GM19372 (cell line): Measurements from ENCODE around the gene SH3BP2.

Experiments
- ATAC-seq: cut with Tn5 transposase; IDR thresholded peaks from one replicate; pipeline ENCODE4 v1.9.1; 2021; ENCODE audit warnings: mild to moderate bottlenecking, low read depth, moderate library complexity; ENCODE audit not compliant: unreplicated experiment

The SH3BP2 gene

DNA sequence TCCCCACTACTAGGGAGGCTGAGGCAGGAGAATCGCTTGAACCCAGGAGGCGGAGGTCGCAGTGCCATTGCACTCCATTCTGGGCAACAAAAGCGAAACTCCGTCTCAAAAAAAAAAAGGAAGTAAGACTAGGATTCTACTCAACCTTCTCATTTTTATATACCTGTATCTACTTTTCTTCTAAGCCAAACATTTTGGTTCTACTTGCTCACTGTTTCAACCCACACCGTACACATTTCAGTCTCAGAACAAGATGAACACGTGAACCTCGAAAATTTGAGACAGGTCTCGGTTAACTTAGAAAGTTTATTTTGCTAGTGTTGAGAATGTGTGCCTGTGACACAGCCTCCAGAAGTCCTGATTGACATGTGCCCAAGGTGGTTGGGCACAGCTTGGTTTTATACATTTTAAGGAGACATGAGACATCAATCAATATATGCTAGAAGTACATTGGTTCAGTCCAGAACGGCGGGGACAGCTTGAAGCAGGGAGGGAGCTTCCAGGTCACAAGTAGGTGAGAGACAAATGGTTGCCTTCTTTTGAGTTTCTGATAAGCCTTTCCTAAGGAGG is 54.5 kb downstream of the SH3BP2 start:
- no peak for ATAC-seq

DNA sequence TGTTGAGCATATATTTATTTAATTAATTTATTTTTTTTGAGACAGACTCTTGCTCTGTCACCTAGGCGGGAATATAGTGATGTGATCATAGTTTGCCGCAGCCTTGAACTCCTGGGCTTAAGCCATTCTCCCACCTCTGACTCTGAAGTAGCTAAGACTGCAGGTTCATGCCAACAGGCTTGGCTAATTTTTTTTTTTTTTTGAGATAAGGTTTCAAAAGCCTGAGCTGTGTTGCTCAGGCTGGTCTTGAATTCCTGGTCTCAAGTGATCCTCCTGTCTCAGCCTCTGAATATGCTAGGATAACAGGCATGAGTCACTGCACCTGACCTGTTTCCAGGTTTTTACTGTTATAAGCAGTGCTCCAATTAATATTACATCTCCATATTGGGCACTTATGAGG is 55.6 kb downstream of the SH3BP2 start:
- no peak for ATAC-seq

DNA sequence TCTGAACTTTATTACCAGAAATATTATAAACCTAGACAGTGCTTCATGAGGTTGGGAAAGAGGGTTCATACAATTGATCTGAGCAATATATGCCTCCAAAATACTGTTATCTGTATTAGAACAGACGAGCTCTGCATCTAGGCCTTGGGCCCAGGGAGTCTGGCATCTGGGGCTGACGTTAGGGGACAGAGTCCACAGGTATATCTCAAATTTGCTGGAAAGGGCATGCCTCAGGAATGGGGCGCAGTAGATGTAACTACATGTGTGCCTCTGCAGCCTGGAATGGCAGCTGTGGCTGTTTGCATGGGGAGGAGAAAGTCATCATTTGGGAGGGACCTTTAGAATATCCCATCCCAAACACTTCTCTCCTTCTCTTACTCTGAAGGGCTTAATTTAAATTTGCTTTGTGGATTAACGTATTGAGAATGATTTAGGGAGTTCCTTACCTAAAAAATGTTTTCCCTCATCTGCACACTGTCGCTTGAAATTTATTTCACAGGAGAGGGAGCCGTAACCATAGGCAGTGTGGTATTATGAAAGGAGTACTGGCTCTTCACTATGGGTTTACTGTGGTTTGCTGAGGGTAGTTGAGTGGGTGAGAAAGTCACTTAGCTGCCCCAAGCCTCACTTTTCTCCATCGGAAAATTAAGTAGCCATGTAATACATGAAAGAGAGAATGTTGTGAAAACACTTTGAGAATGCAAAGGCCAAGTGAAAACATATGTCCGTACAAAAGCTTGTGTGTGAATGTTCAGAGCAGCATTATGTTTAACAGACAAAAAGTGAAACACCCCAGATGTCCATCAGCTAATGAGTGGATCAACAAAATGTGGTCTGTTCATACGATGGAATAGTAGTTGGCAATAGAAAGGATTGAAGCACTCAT is 56.6 kb downstream of the SH3BP2 start:
- ATAC-seq, result no peak

DNA sequence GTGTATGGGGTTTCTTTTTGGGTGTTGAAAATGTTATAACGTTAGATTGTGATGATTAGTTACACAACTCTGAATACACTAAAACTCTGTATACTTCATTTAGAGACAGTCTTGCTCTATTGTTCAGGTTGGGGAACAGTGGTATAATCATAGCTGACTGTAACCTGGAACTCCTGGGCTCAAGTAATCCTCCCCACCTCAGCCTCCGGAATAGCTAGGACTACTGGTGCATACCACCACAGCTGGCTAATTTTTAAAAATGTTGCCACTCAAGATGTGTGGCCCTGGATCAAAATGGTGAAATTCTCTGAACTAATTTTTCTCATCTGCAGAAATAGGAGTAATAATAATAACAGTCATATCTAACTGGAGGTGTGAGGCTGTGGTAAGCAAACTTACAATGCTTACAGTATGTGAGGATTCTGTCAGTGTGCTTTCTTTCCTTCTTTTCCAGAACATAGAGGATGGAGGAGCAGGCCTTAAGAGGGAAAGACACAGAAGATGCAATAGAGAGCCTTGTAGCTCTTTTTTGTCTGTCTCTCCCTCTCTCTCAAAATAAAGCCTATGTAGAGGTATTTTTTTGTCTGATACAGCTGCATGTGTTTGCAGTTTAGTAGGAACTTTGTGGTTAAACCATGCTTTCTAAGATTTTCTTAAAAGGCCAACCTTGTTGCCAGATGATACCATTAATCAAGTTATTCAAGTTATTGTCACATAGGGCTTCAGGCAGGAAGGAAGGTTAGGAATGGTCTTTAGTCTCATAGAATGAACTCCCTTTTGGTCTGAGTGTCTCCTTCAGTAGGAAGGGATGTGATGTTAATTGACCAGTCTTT is 58.3 kb downstream of the SH3BP2 start:
- no peak for ATAC-seq

DNA sequence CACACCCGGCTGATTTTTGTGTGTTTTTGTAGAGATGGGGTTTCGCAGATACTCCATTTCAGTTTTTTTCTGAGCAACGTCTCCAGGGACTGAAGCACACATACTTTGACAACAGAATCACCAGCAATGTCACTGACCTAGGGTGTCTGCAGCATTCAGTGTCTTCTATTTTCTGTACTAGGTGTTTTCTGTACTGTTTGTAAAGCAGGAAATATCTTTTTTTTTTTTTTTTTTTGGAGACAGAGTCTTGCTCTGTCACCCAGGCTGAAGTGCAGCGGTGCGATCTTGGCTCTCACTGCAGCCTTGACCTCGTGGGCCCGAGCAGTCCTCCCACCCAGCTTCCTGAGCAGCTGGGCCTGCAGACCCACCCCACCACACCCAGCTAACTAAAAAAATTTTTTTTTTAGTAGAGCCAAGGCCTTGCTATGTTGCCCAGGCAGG is 59.6 kb downstream of the SH3BP2 start:
- ATAC-seq, result peak; percentile 75

DNA sequence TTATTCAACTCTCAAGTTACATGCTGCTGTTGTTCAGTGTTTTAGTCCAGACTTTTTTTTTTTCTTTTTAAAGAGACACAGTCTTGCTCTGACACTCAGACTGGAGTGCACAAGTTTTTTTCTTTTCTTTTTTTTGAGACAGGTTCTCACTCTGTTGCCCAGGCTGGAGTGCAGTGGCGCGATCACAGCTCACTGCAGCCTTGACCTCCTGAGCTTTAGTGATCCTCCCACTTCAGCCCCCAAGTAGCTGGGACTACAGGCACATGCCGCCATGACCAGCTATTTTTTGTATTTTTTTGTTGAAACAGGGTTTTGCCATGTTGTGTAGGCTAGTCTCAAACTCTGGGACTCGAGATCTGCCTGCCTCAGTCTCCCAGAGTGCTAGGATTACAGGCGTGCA is 62.7 kb downstream of the SH3BP2 start:
- no peak for ATAC-seq

DNA sequence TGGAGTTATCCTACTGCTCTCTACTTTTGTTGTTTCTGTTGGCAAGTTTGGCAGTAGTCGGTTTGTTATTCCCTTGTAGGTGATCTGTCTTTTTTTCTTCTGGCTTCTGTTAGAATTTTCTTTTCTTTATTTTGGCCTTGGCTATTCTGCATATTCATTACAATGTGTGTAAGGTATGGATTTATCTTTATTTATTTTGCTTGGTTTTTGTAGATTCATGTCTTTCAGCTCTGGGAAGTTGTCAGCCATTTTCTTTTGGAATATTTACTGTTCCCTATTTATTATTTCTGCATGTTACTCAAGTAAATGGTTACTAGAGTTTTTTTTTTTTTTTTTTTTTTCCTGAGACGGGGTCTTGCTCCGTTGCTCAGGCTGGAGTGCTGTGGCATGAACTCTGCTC is 63.4 kb downstream of the SH3BP2 start:
- no peak for ATAC-seq

DNA sequence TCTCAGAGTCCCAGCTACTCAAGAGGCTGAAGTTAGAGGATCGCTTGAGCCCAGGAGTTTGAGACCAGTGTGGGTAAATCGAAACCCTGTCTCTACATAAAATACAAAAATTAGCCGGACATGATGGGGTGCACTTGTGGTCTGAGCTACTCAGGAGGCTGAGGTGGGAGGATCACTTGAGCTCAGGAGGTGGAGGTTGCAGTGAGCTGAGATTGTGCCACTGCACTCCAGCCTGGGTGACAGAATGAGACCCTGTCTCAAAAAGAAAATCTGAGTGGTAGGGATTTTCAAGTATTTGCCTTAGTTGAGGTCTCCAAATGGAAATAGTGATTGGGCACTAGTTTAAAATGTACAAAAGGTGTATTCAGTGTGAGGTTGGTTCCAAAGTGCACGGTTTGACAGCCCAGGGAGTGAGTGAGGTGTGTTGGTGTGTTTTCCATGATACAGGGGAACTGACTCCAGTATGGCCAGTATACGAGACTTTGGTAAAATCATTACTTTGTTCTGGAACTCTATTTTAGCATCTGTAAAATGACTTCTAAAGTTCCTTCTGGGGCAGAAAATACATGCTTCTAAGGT is 64.6 kb downstream of the SH3BP2 start:
- no peak for ATAC-seq

DNA sequence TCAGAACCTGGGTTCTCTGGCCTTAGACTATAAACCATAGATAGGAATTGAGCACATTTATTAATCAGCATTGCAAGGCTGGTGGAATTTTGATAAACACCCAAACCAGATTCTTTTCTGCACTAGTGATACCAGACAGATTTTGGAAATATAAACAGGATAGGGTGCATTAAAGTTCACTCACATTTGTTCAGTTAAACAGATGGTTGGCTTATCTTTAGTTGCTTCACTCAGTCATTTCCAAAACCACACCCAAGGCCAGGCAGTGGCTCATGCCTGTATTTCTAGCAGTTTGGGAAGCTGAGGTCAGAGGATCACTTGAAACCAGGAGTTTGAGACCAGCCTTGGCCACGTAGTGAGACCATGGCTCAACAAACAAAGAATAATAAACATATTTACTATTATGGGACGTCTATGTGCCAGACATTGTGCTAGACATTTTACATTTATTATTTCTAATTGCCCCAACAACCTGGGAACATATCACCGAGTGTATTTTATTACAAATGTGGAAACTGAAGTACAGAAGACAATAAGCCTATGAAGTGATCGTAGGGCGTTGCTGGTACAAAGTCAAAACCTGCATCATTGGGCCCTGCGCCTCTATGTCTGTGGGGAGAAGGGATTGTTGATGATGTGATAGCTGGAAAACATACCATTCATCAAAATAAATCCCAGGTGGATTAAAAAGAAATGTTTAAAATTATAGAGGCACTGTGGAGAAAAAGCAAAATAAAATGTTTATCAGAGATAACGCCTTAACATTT is 65.7 kb downstream of the SH3BP2 start:
- ATAC-seq, result no peak

DNA sequence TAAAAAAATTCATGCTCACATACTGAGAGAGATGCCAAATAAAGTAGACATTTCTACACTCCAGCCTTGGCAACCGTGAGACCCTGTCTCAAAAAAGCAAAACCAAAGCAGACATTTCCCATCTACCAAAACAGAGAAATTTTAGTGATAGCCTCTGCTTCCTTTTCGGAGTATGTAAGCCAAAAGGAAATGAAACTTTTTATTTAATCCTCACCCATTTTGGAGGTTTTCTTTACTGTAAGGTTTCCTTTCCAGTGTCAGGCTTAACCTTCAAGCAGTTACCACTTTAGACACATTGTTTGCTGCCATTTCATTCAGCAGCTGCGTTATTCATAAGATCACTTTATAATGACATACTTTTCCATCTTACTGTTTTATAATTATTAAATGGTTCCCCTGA is 66.6 kb downstream of the SH3BP2 start:
- ATAC-seq, result no peak

DNA sequence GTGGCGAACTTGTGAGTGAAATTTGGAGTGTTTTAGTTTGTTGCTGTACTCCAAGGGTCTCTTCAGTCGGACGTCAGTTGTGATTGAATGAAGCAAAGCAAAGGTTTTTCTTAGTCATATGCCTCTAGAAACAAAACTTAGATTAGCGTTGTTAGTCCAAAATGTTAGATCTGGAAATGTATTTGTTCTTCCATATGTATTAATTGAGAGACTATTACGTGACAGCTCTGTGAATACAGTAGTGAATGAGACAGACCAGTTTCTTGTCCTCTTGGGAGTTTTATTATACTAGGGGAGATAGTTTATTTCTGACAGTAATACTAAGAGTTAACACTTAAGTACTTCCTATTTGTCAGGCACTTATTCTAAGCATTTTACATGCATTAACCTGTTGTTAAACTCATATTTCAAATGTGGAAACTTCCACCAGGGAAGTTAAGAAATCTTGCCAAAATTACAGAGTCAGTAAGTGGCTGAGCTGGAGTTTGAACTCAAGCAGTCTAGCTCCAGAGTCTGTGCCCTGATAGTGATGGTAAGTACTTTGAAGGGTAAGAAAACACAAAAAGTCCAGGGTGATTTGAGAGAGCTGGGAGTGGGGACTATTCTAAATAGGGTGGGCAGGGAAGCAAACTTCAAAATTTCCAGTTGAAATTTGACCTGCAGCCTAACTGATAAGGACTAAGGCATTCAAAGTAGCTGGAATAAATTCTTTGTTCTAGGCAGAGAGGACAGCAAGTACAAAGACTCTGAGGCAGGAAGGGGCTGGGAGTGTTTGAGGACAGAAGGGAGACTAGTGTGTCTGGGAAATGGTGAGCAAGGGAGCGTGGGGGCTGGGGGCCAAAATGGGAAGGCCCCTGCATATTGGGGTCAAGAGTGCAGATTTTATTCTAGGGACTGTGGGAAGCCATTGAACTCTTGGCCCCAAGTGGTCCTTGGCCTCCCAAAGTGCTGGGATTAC is 67.8 kb downstream of the SH3BP2 start:
- no peak for ATAC-seq

DNA sequence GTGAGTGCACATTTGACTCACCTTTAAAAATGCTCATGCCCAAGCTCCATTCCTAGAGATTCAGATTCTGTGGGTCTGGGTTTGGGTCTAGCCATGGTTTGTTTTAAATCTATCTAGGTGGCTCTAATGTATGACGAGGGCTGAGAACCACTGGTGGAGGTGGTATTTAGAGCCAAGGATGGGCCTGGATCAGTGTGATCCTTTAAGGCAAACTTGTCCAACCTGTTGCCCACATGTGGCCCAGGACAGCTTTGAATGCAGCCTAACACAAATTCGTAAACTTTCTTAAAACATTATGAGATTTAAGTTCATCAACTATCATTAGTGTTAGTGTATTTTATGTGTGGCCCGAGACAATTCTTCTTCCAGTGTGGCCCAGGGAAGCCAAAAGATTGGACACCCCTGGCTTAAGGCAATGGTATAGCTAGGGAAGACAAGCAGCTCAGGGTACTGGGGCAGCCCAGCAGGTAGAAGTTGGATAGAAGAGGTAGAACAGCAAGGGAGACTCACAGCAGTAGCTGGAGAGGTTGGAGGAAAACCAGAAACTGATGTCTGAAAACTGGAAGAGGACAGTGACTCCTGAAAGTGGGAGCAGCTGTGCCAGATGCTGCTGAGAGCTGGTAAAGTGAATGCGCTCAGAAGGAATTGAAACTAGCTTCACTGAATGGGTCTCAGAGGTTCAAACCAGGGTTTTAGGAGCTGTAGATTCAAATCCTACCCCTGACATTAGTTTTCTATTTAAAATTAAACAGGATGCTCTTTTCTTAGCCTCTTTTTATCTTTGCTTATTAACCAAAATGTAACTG is 68.9 kb downstream of the SH3BP2 start:
- no peak for ATAC-seq

DNA sequence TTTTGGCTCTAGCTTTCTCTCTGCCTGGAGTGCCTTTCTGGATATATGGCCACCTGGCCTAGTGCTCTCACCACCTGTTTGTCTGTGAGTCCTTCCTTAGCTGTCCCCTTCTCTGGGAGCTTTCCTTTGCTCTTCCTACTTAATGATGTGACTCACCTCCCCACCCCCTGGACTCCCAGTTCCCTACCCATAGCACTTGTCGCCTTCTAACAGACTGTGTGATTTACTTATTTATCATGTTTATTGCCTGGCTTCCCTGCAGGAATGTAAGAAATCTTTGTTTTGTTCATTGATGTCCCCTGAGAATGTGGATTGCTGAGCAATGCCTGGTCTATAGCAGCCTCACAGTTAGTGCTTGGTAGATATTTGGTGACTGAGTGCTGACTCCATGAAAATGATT is 69.6 kb downstream of the SH3BP2 start:
- no peak for ATAC-seq

DNA sequence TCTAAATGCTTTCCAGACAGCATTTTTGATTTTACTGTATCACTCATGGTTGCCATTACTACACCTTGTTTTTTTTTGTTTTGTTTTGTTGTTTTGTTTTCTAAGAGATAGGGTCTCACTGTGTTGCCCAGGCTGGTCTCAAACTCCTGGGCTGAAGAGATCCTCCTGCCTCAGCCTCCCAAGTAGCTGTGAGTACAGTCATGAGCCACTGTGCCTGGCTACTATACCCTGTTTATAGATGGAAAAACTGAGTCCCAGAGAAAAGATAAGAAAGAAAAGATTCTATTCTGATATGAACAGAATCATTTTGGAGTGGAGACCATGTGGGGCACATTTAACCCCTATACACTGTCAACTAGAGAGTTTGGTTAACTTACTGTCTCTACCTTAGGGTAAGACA is 70.8 kb downstream of the SH3BP2 start:
- no peak for ATAC-seq

DNA sequence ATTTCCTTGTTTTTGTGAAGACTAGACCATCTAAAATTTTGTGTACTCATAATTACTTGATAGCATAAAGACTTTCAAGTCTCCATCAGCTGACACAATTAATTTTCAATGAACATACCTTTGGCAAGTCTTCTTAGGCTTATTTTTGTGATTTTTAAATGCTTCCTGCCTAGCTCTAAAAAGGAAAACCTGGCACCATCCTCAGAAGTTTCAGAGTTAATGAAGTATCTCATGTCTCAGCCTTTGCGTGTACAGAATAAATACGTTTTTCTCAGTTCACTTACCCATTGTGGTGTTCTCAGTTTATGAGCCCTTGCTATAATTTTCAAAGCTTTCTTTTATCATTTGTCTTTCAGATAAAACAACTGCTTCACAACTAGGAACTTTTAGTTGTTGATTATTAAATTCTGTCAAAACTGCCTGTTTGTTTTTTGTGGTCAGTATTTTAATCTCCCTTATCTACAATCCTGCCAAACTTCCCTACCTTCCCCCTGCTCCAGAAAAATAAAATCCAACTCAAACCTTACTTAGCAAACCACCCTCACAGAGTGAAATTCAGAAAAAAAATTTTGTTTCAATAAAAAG is 72.4 kb downstream of the SH3BP2 start:
- ATAC-seq, result no peak

DNA sequence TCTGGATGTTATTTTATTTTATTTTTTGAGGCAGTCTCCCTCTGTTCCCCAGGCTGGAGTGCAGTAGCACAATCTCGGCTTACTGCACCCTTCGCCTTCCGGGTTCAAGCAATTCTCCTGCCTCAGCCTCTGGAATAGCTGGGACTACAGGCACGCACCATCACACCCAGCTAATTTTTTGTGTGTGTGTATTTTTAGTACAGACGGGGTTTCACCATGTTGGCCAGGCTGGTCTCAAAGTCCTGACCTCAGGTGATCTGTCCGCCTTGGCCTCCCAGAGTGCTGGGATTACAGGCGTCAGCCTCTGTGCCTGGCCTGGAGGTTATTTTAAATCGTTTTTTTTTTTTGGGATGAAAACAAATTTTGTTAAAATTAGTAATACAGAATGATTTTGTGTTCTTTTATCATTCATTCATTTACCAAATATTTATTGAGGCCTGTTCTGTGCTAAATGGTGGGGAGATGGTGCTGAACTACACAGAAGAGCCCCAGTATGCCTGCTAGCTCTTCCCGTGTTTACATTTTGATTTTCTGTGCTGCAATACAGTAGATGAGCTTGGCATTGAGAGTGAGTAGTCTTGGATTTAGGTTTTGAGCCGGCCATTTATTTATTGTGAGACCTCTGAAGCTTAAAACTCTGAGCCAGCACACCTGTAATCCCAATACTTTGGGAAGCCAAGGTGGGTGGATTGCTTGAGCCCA is 73.4 kb downstream of the SH3BP2 start:
- ATAC-seq, result no peak

DNA sequence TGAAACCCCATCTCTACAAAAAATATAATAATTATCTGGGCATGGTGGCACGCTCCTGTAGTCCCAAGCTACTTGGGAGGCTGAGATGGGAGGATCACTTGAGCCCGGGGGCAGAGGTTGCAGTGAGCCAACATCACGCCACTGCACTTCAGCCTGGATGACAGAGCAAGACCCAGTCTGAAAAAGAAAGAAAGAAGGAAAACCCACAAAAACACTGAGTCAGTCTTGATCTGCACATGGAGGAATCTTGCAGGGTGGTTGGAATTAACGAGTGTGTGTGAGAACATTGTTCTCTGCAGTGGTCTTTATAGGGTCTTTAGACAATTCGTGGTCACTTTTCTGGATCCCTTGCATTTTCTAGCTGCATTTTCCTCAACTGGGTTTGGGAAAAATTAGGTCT is 74.0 kb downstream of the SH3BP2 start:
- no peak for ATAC-seq
